Esophagus squamous epithelium (tissue), 4 donors: ENCODE measurements around the gene ERN1.

Source experiments
- POLR2A ChIP-seq, 4 donors: fragments of 450-650 bp; IDR thresholded peaks; one replicate each; pipeline ENCODE4 v1.6.1; 2017; ENCODE audit warnings: antibody characterized with exemption in 4 of 4, mild to moderate bottlenecking in 4 of 4, moderate library complexity in 3 of 4
- TF ChIP-seq, protein P1 (sequence below), 6 experiments: fragments of 450-650 bp in 4 of 6; fragments of 200-600 bp in 2 of 6; sonication (generic) in 2 of 6; IDR thresholded peaks; one replicate each; pipeline ENCODE4 v1.5.1; 2016 to 2019; ENCODE audit warnings: antibody characterized with exemption in 6 of 6, mild to moderate bottlenecking in 4 of 6, moderate library complexity in 4 of 6

GRCh38 chr17:64092113-64092512 is 37.8 kb downstream of the ERN1 start:
- no peak for TF ChIP-seq POLR2A (IDR thresholded peaks at IDR 0.05)
- TF ChIP-seq, protein P1, sequence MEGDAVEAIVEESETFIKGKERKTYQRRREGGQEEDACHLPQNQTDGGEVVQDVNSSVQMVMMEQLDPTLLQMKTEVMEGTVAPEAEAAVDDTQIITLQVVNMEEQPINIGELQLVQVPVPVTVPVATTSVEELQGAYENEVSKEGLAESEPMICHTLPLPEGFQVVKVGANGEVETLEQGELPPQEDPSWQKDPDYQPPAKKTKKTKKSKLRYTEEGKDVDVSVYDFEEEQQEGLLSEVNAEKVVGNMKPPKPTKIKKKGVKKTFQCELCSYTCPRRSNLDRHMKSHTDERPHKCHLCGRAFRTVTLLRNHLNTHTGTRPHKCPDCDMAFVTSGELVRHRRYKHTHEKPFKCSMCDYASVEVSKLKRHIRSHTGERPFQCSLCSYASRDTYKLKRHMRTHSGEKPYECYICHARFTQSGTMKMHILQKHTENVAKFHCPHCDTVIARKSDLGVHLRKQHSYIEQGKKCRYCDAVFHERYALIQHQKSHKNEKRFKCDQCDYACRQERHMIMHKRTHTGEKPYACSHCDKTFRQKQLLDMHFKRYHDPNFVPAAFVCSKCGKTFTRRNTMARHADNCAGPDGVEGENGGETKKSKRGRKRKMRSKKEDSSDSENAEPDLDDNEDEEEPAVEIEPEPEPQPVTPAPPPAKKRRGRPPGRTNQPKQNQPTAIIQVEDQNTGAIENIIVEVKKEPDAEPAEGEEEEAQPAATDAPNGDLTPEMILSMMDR (IDR thresholded peaks at IDR 0.05) = no peak
